CD4-positive, alpha-beta T cell treated with Interleukin-2 at 100 ng/mL for 4 hours (primary cell): Measurements from ENCODE around the gene TMTC4.
"Not testable (repeated sequence)": the region's sequence is repeated elsewhere in the genome, so short reads cannot be mapped to it uniquely, and the experiment has no call there.

Experiments
- DNase-seq: peaks from one replicate; pipeline ENCODE4 v3.0.0-alpha.2; 2020; ENCODE audit warnings: low spot score

Gene TMTC4

GRCh38 chr13:100674572-100674871 lies at the start of gene TMTC4:
Gene TMTC4 (minus strand): TSS chr13:100674795. CDS start chr13:100670362, 4,433 bp downstream.
- no peak for DNase-seq

- no peak for DNase-seq
Observed at GRCh38 chr13:100722517-100722916, 47.9 kb upstream of the TMTC4 start.

- peak; percentile 55 for DNase-seq
Observed at GRCh38 chr13:100721885-100722512, 47.4 kb upstream of the TMTC4 start.

- DNase-seq = no peak
Observed at GRCh38 chr13:100715604-100716003, 41.0 kb upstream of the TMTC4 start.

- no peak for DNase-seq
Observed at GRCh38 chr13:100714478-100714877, 39.9 kb upstream of the TMTC4 start.

- DNase-seq = no peak
Observed at GRCh38 chr13:100710176-100710575, 35.6 kb upstream of the TMTC4 start.

- DNase-seq = no peak
Observed at GRCh38 chr13:100707818-100708740, 33.5 kb upstream of the TMTC4 start.

GRCh38 chr13:100698331-100698730 lies 23.7 kb upstream of the TMTC4 start:
- not testable (repeated sequence) for DNase-seq

- no peak for DNase-seq
Observed at GRCh38 chr13:100695509-100695773, 20.8 kb upstream of the TMTC4 start.

- DNase-seq = no peak
Observed at GRCh38 chr13:100694722-100695508, 20.3 kb upstream of the TMTC4 start.

- DNase-seq = no peak
Observed at GRCh38 chr13:100689191-100689590, 14.6 kb upstream of the TMTC4 start.

GRCh38 chr13:100680131-100680530 lies 5.5 kb upstream of the TMTC4 start:
- no peak for DNase-seq

- DNase-seq = not testable (repeated sequence)
Observed at GRCh38 chr13:100677128-100677527, 2.5 kb upstream of the TMTC4 start.

GRCh38 chr13:100675661-100676129 lies 1.1 kb upstream of the TMTC4 start:
- DNase-seq = no peak

GRCh38 chr13:100674872-100675660 lies 471 bp upstream of the TMTC4 start:
- DNase-seq = peak; percentile 100

GRCh38 chr13:100673713-100674571 lies 653 bp downstream of the TMTC4 start:
- peak; percentile 73 for DNase-seq

GRCh38 chr13:100673376-100673712 lies 1.3 kb downstream of the TMTC4 start:
- no peak for DNase-seq

GRCh38 chr13:100671389-100672182 lies 3.0 kb downstream of the TMTC4 start:
- DNase-seq = no peak

GRCh38 chr13:100668408-100668807 lies 6.2 kb downstream of the TMTC4 start:
- DNase-seq = no peak

- DNase-seq = no peak
Observed at GRCh38 chr13:100667894-100668293, 6.7 kb downstream of the TMTC4 start.
